PC-3 (cell line): ENCODE results near the gene RAI1. TPM values are rescaled to one million over a fixed set of nuclear protein-coding genes. Genes with fewer than 3 reads are reported as not detected.

Experiments used
- ATAC-seq: fragments of 200-7000 bp; cut with Tn5 transposase; 2 replicates; pipeline ENCODE4 v1.9.1; 2020; ENCODE audit warnings: mild to moderate bottlenecking, moderate library complexity
- BruUV-seq: library from RNA; stranded (reverse); fragments of 400-500 nt; replicated peaks from 2 replicates; lab custom pipeline; 2021; lab: Mats Ljungman, UMichigan
- CTCF ChIA-PET: fragments of 300-600 bp; sonication (Branson Sonifier 250); formaldehyde crosslinking; loops from one replicate; lab custom pipeline; 2022; ENCODE audit warnings: antibody characterized with exemption; lab: Charles Lee
- POLR2A ChIA-PET: fragments of 300-600 bp; sonication (Branson Sonifier 250); formaldehyde crosslinking; loops from one replicate; lab custom pipeline; 2022; ENCODE audit warnings: antibody characterized with exemption; ENCODE audit not compliant: unreplicated experiment; lab: Charles Lee
- DNase-seq: peaks from one replicate; pipeline ENCODE4 v3.0.0-alpha.2; 2015
- H2AFZ ChIP-seq: fragments of 300-600 bp; sonication (generic); 2 replicates; pipeline ENCODE4 v1.6.0; 2016; ENCODE audit warnings: antibody characterized with exemption, low read length
- H3F3A ChIP-seq: fragments of 300-600 bp; sonication (generic); one replicate; pipeline ENCODE4 v1.6.0; 2017; ENCODE audit warnings: antibody characterized with exemption, low read length, control low read depth, mild to moderate bottlenecking; ENCODE audit not compliant: unreplicated experiment
- H3K27ac ChIP-seq: fragments of 300-600 bp; sonication (generic); 2 replicates; pipeline ENCODE4 v1.5.1; 2016; ENCODE audit warnings: mild to moderate bottlenecking, low read length
- H3K27me3 ChIP-seq: fragments of 300-600 bp; sonication (generic); 2 replicates; pipeline ENCODE4 v1.6.1; 2016; ENCODE audit warnings: low read length, mixed read lengths
- H3K36me3 ChIP-seq: fragments of 300-600 bp; sonication (generic); 2 replicates; pipeline ENCODE4 v1.6.1; 2016; ENCODE audit warnings: low read depth, mixed run types, low read length, mixed read lengths
- H3K4me1 ChIP-seq: fragments of 300-600 bp; sonication (generic); 2 replicates; pipeline ENCODE4 v1.5.1; 2016; ENCODE audit warnings: low read length; ENCODE audit not compliant: insufficient read depth
- H3K4me2 ChIP-seq: fragments of 300-600 bp; sonication (generic); 2 replicates; pipeline ENCODE4 v1.6.0; 2016; ENCODE audit warnings: low read length
- H3K4me3 ChIP-seq: fragments of 300-600 bp; sonication (generic); 2 replicates; pipeline ENCODE4 v1.5.1; 2016; ENCODE audit warnings: mild to moderate bottlenecking, low read length, mixed read lengths
- H3K79me2 ChIP-seq: fragments of 300-600 bp; sonication (generic); 2 replicates; pipeline ENCODE4 v1.6.1; 2017; ENCODE audit warnings: low read length, mixed read lengths
- H3K9ac ChIP-seq: fragments of 300-600 bp; sonication (generic); 2 replicates; pipeline ENCODE4 v1.6.0; 2016; ENCODE audit warnings: mild to moderate bottlenecking, low read length
- H3K9me2 ChIP-seq: fragments of 300-600 bp; sonication (generic); replicated peaks from 2 replicates; pipeline ENCODE4 v1.6.1; 2016; ENCODE audit warnings: mixed run types, low read length, mixed read lengths
- H3K9me3 ChIP-seq: fragments of 300-600 bp; sonication (generic); 2 replicates; pipeline ENCODE4 v1.6.1; 2016; ENCODE audit warnings: low read length, mixed read lengths
- H4K20me1 ChIP-seq: fragments of 300-600 bp; sonication (generic); 2 replicates; pipeline ENCODE4 v1.6.1; 2016; ENCODE audit warnings: low read length, mixed read lengths
- CTCF ChIP-seq: fragments of 300-600 bp; sonication (generic); conservative IDR thresholded peaks from 2 replicates; pipeline ENCODE4 v1.5.1; 2017; ENCODE audit warnings: antibody characterized with exemption, low read depth, mild to moderate bottlenecking, low read length
- EZH2 ChIP-seq: fragments of 300-600 bp; sonication (generic); IDR thresholded peaks from one replicate; pipeline ENCODE4 v1.6.1; 2017; ENCODE audit warnings: antibody characterized with exemption, mild to moderate bottlenecking, low read length; ENCODE audit not compliant: unreplicated experiment
- EZH2phosphoT487 ChIP-seq: fragments of 300-600 bp; sonication (generic); IDR thresholded peaks from 2 replicates; pipeline ENCODE4 v1.6.1; 2018; ENCODE audit warnings: mild to moderate bottlenecking, antibody characterized with exemption, low read length, borderline replicate concordance
- intact Hi-C: fragments of 100-400 bp; cut with micrococcal nuclease; formaldehyde crosslinking; loops from 2 replicates; pipeline ENCODE4 v1.9.0; 2023
- total RNA-seq: library from RNA; depleted of rRNA; stranded (reverse); fragments of >200 nt; gene quantifications from 2 replicates; pipeline ENCODE4 v1.2.3, GENCODE V29; 2014

The RAI1 gene
- total RNA-seq, 1 experiment from 2014 or later: 33.0 TPM

- Histone ChIP-seq H4K20me1 (peaks cover 19% of the 10 kb centered on the region; the same call in 1 of the 2 replicates), H3K4me3 (no peak overlapping the region), H3K9me3 (no peaks in the 10 kb centered on the region), H3F3A (peaks cover 7% of the 10 kb centered on the region), H2AFZ (no peak overlapping the region), H3K79me2 (peaks cover 8% of the 10 kb centered on the region), H3K36me3 (peaks cover 73% of the 10 kb centered on the region), H3K27me3 (no peaks in the 10 kb centered on the region), H3K9ac (no peak overlapping the region), H3K4me2 (no peak overlapping the region), H3K9me2 (no peaks in the 10 kb centered on the region), H3K4me1 (peaks cover 34% of the 10 kb centered on the region), H3K27ac (no peak overlapping the region)
- no TSS peak for BruUV-seq
- TF ChIP-seq EZH2phosphoT487: no peak
- no peak for TF ChIP-seq EZH2
- TF ChIP-seq CTCF: no peak
- ChIA-PET CTCF (no interaction called here), POLR2A (no interaction called here)
- DNase-seq (no peak), ATAC-seq (no peak)
- intact Hi-C loops: no loop called here
Measured at GRCh38 chr17:17815436-17816200, 134.4 kb downstream of the RAI1 start.

GRCh38 chr17:17816240-17816814 is 135.1 kb downstream of the RAI1 start:
- TF ChIP-seq EZH2 (no peak), CTCF (no peak), EZH2phosphoT487 (no peak)
- H3F3A ChIP-seq: peaks cover 7% of the 10 kb centered on the region
- no peak overlapping the region for H3K27ac ChIP-seq
- H3K9ac ChIP-seq: no peak overlapping the region
- DNase-seq (no peak), ATAC-seq (no peak)
- no peaks in the 10 kb centered on the region for H3K9me3 ChIP-seq
- POLR2A ChIA-PET: no interaction called here
- H3K79me2 ChIP-seq: peaks cover 15% of the 10 kb centered on the region
- peaks cover 26% of the 10 kb centered on the region; the same call in 1 of the 2 replicates for H4K20me1 ChIP-seq
- H3K4me3 ChIP-seq: no peak overlapping the region
- peaks cover 41% of the 10 kb centered on the region for H3K4me1 ChIP-seq
- H3K27me3 ChIP-seq: no peaks in the 10 kb centered on the region
- H3K36me3 ChIP-seq: peaks cover 69% of the 10 kb centered on the region
- no peaks in the 10 kb centered on the region for H3K9me2 ChIP-seq
- H3K4me2 ChIP-seq: no peak overlapping the region
- intact Hi-C loops: no loop called here
- H2AFZ ChIP-seq: no peak overlapping the region
- BruUV-seq: no TSS peak
- CTCF ChIA-PET: no interaction called here
